GM19455 (cell line): ENCODE results near the gene OCSTAMP.

Experiments used
- ATAC-seq: cut with Tn5 transposase; IDR thresholded peaks from one replicate; pipeline ENCODE4 v1.9.1; 2021; ENCODE audit not compliant: unreplicated experiment

The OCSTAMP gene, protein sequence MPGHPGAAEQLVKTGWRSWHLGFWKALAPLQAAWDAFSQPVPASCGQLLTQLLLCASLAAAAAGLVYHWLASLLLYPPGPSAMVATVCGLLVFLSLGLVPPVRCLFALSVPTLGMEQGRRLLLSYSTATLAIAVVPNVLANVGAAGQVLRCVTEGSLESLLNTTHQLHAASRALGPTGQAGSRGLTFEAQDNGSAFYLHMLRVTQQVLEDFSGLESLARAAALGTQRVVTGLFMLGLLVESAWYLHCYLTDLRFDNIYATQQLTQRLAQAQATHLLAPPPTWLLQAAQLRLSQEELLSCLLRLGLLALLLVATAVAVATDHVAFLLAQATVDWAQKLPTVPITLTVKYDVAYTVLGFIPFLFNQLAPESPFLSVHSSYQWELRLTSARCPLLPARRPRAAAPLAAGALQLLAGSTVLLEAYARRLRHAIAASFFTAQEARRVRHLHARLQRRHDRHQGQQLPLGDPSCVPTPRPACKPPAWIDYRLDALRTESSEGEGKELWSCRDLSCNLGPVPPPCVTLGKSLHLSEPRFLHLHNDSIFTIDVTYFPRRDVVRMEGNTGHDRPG

DNA sequence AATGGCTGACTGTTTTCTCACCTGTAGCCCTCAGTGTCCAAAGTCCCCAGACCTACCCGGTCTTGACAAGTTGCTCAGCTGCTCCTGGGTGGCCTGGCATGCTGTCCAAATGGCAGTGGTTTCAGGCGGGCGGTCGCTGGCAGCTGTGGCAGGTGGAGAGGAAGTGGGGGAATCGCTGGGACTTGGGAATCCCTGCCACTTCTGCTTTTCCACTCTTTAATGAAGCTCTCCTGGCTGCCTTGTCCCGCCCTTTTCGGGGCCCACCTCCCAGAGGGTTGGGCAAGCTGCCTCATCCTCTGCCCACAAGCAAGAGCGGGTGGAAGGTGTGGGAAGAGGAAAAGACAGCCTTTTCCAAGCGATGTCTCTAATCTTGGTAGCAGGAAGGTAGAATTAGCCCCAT is at the start of gene OCSTAMP:
Gene OCSTAMP (minus strand): TSS at position 194 of the 400 bp plus-strand sequence. CDS start 94 bp downstream, at position 100.
- ATAC-seq, result no peak

DNA sequence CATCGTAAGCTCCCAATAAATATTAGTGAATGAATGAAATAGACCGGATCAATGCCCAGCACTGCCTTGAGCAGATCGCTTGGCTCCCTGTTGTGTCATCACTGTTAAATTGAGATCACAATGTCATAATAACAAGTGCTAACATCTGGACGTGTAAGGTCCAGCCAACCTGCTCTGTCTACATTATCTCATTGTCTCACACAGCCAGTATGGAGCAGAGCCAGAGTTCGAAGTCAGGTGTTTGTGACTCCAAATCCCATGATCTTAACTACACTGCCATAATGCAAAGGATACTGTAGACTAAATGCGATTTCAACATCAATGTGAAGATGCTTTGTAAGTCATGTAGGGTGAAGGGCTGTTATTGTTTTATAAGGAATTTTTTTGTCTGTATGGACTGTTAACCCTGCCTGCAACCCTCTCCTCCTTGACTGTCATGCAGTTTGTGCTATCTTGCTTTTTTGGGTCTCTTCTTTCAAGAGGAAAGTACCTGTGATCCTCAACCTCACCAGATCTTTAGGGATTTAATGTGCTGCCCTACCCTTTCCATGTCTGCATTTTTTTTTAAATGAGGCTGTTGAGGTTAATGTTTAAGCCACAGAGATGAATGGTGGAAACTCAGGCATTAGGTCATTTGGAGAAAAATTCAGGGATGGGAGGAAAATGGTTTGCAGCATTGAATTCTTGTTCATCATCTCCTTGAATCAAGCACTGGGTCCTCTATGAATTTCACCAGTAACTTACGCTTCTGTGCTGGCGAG is 49.0 kb upstream of the OCSTAMP start:
- ATAC-seq, result no peak

DNA sequence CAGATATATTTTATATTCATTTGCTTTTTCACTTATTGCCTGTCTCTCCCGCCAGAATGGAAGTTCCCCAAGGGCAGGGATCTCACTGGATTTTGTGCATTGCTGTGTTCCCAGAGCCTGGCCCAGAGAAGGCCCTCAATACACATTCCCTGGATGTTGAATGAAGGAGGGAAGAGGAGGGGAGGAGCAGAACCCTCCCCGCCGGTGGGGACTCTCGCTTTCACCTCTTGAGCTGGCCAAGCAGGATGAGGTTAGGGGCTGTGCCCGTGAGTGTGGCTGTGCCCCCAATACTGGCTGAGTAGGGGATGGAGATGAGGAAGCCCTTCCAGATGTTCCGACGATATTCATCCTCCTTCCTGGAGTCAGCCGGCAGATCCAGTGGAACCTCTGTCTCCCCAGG is 45.5 kb upstream of the OCSTAMP start:
- ATAC-seq, result no peak

DNA sequence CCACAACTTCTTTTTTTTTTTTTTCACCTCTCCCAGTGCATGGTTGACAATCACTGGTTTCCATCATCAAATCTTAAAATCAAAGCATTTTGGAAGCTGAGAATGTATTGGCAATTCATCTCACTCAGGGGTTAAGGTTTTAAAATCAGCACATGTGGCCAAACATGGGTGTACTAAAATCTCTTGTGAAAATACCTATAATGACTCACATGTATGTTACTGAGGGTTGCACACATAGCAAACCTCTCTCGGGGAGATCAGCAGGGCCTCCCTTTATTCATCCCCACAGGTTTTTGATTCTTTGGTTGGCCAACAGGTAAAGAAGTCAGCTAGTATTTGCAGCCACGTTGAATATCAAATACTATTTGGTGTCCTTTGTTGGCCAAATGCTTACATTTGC is 44.3 kb upstream of the OCSTAMP start:
- ATAC-seq, result no peak

DNA sequence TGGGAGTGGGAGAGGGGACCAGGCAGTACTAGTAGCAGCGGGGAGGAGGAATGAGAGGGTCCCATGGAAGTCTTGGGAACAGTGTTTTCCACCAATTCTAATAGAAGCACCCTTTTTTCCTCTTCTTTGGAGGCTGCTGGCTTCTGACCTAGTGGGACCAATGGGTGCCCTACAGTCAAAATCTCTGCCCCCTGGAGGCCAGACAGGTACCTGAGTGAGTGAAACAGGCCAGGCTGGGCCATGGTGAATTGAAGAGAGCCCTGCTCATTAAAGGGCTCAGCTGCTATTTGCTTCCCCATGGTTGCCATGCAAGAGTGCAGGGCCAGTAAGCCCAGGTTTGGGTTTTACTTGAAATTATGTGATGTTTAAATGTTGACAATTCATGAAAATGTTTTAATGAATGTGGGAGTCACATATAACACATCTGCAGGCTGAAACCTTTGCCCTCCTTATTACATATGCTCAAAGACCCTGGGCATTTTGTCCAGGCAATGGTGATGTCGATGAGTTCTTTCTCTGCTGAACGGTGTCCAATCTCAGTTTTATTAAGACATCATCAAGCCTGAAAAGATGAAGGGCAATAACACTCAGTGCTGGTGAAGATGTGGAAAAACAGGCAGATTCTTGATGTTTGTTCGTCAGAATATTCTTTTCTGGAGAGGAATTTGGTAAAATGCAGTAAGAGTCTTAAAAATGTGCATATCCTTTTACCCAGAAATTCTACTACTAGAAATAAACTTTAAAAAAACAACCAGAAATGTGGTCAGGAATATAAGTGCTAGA is 42.3 kb upstream of the OCSTAMP start:
- no peak for ATAC-seq

DNA sequence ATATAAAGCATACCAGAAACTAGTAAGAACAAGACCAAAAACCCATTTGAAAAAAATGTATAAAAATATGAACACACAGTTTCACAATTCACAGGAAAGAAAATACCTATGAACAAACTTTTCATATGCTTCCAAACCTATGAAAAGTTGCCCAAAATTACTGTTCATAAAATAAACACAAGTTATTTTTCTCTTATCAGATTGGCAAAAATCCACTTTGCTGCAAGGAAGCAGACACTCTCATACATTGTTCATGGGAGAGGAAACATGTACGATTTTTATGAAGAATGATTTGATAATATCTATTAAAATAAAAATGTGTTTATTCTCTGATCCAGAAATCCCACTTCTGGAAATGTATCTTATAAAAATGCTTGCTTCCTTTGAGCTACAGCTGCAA is 40.0 kb upstream of the OCSTAMP start:
- ATAC-seq, result no peak

DNA sequence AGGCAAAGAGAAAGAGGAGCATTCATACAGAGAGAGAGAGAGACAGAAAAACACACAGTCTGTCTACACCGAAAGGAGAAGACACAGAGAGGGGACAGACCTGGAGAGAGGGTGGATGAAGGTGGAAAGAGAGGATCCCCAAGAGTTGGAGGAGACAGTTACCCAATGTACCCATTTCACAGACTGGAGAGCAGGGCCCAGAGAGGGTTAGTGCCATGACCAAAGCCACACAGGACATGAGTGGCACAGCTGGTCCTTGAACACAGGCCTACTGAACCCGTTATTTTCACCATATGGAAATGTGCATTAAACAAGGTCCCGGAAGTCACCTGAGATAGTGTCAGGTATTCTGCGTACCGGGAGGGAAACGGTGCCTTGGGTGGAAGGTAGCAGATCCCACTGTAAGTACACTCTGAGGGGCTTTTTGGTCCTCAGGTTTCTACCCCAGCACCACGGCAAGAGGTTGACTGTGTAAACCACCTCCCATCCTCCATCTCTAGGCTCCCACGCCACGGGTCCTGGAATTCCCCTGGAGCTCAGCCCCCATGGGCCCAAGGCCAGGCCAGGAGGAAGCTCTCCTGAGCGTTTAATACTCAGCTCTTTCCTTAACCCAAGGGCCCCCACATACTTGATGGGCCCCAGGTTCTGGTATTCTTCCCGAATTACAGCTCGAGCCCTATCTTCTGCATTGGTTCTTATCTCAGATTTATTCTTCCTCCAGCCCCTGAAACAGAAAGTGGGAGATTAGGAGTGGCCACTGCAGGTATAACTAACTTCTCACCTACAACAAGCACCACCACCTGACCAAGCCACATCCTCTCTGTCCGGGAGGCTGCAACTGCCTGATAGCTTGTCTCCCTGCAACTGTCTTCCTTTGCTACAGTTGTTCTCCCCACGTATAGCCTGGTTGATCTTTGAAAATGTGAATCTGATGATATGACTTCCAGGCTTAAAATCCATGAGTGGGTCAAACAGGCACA is 38.4 kb upstream of the OCSTAMP start:
- ATAC-seq, result no peak

DNA sequence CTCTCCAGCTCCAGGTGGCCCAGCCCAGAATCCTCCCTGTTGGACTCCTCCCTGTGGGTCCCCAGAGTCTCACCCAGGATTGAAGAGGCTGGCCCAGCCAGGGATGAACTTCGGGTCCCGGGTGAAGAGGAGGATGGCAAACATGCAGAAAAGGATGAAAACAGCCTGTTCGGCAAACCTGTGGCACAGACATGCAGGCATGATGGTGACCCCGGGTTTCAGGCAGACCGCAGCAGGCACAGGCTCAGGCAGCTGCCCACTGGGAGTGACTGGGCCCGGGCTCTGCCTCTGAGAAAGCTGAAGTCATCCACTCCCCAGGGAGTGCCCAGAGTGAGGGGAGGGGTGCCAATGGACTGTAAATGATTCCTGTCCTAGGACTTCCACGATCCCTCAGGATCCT is 37.5 kb upstream of the OCSTAMP start:
- ATAC-seq, result no peak

DNA sequence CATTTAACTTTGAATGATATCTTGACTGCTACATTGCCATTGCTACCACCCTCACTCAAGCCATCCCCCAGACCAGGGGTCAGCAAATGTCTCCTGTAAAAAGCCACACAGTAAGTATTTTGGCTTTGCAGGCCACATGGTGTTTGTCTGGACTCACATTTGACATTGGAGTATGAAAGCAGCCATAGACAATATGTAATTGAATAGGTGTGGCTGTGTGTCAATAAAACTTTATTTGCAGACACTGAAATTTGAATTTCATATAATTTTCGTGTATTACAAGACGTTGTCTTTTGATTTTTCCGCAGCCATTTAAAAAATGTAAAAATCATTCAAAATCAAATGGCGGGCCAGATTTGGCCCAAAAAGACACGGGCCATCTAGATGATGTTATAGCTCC is 36.3 kb upstream of the OCSTAMP start:
- no peak for ATAC-seq

DNA sequence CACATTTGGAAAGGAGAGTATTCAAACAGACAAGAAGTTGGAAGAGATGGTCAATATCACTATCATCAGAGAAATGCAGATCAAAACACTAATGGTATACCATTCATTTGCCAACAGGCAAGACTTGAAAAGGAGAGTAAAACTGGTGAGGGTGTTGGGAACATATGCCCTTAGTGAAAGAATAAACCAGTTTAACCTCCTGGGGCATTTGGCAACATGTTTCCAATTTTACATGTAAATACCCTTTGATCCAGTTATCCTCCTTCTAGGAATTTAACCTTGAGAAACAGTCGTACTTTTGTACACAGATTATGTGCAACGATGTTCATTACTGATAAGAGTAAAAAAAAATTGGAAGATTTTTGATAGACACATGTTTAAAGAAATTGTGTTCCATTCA is 34.1 kb upstream of the OCSTAMP start:
- ATAC-seq, result no peak

DNA sequence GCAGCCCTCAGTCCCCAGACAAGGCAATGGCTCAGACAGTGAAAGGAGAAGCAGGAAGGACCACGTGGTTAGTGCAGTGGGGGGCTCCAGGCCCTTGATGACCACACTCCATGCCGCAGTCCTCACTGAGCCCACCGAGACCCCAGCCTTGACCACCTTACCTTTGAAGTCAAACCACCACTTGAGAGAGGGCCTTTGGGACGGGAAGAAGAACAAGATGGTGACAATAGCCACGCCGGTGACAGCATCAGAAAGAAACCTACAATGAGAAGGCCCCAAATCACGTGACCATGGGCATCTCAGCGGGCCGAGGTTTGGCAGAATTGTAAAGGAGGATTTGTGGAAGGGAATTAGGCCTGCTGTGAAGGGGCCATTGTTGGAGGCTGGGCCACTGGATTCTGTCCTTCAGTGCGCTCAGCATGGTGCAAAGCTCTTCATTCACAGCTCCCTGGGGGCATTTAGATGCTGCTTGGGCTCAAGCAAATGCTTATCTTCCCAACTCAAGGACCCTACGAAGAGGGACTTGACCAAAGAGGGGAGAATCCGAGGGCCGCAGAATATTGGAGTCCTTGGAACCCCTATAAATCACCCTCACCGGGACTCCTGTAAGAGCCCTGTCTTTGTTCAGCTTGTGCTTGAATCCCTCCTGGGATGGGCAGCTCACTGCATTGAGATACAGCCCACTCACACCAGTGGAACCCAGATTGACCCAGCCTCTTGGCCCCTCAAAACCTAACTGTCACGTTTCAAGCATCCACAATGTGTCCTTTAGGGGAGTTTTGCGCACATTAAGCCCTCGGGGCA is 33.2 kb upstream of the OCSTAMP start:
- no peak for ATAC-seq

DNA sequence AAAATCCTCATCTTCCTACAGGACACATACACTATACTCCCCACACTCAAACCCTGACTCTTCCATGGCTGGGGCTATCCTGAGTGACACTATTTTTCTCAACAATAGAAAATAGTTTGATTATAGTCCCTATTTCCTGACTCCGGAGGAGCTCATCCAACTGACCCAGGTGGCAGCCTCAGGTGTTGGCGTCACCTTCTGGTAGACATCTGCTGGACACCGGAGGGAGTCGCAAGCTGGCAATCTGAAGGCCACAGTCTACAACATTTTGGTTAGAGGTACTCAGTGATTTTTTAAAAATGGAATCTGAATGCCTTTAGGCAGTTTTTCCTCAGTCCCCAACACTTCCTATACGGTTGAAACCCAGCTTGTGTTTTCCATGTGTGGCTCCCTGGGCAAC is 32.2 kb upstream of the OCSTAMP start:
- no peak for ATAC-seq

DNA sequence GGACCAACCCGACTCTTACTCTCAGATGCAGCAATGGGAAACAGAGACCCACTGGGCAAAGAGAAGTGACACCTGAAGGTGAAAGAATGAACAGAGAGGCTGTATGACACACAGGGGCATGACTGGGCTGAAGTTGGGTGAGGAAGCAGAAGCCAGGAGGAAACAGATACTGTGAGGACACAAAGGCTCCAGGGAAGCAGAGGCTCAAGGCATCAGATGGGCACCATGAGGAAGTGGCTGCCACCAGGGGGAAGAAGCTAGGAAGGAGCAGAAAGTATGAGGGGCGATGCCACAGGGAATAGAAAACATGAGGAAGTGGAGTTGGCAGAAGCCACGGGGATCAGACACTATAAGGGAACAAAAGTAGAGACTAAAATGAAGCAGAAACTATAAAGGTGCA is 30.9 kb upstream of the OCSTAMP start:
- no peak for ATAC-seq

DNA sequence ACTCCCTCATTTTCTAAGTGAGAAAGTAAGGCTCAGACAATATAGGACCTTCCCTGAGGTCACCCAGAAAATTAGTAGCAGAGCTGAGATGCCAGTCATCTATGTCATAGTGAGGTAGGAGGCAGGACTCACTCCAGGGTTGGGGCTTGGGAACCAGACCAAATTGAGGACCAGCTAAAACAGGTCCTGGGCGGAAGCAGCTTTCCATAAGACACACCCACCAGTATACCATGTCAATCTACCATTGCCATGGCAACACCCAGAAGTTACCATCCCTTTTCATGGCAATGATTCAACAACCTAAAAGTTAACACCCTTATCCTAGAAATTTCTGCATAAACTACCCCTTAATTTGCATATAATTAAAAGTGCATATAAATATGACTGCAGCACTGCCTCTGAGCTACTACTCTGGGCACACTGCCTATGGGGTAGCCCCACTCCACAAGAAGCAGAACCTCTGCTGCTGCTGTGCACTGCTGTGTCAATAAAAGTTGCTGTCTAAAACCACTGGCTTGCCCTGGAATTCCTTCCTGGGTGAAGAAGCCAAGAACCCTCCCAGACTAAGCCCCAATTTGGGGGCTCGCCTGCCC is 30.3 kb upstream of the OCSTAMP start:
- no peak for ATAC-seq

DNA sequence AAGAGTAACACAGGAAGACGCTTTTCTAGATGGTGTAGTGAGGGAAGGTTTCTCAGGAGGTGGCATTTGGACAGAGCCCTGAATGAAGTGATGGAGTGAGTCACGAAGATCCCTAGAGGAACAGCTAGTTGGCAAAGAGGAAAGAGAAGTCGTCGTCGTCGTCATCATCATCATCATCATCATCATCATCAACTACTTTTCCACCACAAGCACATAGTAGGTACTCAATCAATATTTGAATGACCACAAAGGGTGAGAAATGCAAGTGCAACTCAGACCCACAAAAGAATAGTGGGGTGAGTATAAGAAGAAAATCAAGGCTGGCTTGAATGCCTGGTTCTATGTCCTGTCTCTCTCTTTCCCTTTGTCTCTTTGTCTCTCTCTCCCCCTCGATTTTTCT is 28.3 kb upstream of the OCSTAMP start:
- ATAC-seq, result no peak

DNA sequence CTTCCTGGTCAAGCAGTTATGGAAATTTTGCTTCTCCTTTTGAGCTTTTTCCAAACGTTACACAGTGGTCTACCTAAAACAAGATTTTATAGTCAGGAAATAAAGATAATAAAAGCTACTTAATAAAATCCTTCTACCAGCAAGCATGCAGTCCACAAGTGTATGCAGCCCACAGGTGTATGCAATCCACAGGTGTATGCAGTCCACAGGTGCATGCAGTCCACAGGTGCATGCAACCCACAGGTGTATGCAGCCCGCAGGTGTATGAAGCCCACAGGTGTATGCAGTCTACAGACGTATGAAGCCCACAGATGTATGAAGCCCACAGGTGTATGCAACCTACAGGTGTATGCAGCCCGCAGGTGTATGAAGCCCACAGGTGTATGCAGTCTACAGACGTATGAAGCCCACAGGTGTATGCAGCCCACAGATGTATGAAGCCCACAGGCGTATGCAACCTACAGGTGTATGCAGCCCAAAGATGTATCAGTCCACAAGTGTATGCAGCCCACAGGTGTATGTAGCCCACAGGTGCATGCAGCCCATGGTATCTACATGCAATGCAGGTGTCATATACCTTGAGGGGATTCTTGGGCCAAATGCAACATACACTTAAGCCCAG is 26.4 kb upstream of the OCSTAMP start:
- no peak for ATAC-seq

DNA sequence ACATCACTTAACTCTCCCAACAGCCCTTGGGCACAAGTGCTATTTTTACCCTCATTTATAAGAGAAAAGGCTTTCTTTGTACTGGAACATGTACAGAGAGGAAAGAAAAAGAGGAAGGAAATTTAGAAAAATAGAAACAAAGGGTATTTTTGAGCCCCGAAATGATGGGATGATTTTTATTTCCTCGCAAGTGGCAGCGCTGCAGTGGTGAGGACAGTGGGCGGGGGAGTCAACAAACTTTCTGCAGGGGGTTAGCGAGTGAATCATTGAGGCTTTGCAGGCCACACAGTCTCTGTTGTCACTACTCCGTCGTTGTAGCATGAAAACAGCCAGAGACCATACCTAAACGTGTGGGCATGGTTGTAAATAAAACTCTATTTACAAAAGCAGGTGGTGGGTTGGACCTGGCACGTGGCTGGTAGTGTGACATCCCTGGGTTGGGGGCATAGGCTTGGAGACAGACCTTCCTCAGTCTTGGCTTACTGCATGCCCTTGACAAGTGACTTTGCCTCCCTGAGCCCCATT is 25.5 kb upstream of the OCSTAMP start:
- ATAC-seq, result no peak

DNA sequence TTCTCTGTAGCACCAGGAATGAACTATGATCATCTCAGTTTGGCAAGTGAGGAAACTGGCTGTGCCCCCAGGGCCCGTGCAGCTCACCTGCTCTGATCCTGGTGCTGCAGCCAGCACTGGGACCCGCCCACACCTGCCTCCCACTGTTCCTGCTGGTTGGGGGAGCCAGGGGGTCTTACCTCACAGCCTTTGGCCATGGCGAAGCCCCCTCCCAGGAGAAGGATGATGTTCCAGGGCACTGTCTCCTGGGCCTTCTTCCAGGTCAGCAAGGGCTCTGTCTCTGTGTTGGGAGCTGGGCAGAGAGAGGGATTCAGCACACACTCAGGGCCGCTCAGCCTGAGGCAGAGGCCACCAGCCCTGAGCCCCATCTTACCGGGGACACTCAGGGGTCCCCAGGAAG is 24.9 kb upstream of the OCSTAMP start:
- no peak for ATAC-seq
